KMS-11 (cell line): ENCODE data around the gene CEP70.

Experiments
- H2AFZ ChIP-seq: fragments of 200-600 bp; sonication (generic); 2 replicates; pipeline ENCODE4 v1.6.1; 2016; ENCODE audit warnings: antibody characterized with exemption, mixed run types, low read depth
- H3K27ac ChIP-seq: fragments of 200-600 bp; sonication (generic); 2 replicates; pipeline ENCODE4 v1.6.1; 2016; ENCODE audit warnings: mild to moderate bottlenecking, mixed run types
- H3K27me3 ChIP-seq: fragments of 200-600 bp; sonication (generic); 2 replicates; pipeline ENCODE4 v1.6.1; 2017; ENCODE audit warnings: mild to moderate bottlenecking, low read depth, mixed run types, moderate library complexity; ENCODE audit not compliant: insufficient read depth
- H3K36me3 ChIP-seq: fragments of 200-600 bp; sonication (generic); 2 replicates; pipeline ENCODE4 v1.6.1; 2017; ENCODE audit warnings: mild to moderate bottlenecking, mixed run types; ENCODE audit not compliant: insufficient read depth
- H3K4me1 ChIP-seq: fragments of 200-600 bp; sonication (generic); 2 replicates; pipeline ENCODE4 v1.6.1; 2016; ENCODE audit warnings: mild to moderate bottlenecking, low read depth, mixed run types; ENCODE audit not compliant: poor library complexity, severe bottlenecking
- H3K4me2 ChIP-seq: fragments of 200-600 bp; sonication (generic); 2 replicates; pipeline ENCODE4 v1.7.0; 2016; ENCODE audit warnings: mild to moderate bottlenecking, mixed run types
- H3K4me3 ChIP-seq: fragments of 200-600 bp; sonication (generic); IDR thresholded peaks from 2 replicates; pipeline ENCODE4 v1.6.1; 2017; ENCODE audit warnings: low read depth, low read length, mixed read lengths; ENCODE audit not compliant: insufficient read depth
- H3K79me2 ChIP-seq: fragments of 200-600 bp; sonication (generic); 2 replicates; pipeline ENCODE4 v1.6.1; 2016; ENCODE audit warnings: low read depth, mixed run types; ENCODE audit not compliant: insufficient read depth
- H3K9ac ChIP-seq: fragments of 200-600 bp; sonication (generic); 2 replicates; pipeline ENCODE4 v1.6.1; 2016; ENCODE audit warnings: mild to moderate bottlenecking, mixed run types
- H4K20me1 ChIP-seq: fragments of 200-600 bp; sonication (generic); 2 replicates; pipeline ENCODE4 v1.6.1; 2016; ENCODE audit warnings: mild to moderate bottlenecking, mixed run types; ENCODE audit not compliant: insufficient read depth
- CTCF ChIP-seq: fragments of 200-600 bp; sonication (generic); conservative IDR thresholded peaks from 2 replicates; pipeline ENCODE4 v1.6.1; 2017; ENCODE audit warnings: low read depth, mild to moderate bottlenecking, antibody characterized with exemption, low read length, moderate library complexity, mixed read lengths

Gene CEP70

GRCh38 chr3:138470687-138471086 lies 123.4 kb downstream of the CEP70 start:
- no peaks in the 10 kb centered on the region for H4K20me1 ChIP-seq
- H3K27ac ChIP-seq: no peak overlapping the region
- H3K4me2 ChIP-seq: no peak overlapping the region
- no peaks in the 10 kb centered on the region for H3K36me3 ChIP-seq
- TF ChIP-seq CTCF: no peak
- no peaks in the 10 kb centered on the region for H3K27me3 ChIP-seq
- H3K9ac ChIP-seq: no peak overlapping the region
- no peak overlapping the region for H3K4me3 ChIP-seq
- H2AFZ ChIP-seq: no peak overlapping the region
- H3K4me1 ChIP-seq: no peaks in the 10 kb centered on the region
- H3K79me2 ChIP-seq: no peaks in the 10 kb centered on the region

DNA sequence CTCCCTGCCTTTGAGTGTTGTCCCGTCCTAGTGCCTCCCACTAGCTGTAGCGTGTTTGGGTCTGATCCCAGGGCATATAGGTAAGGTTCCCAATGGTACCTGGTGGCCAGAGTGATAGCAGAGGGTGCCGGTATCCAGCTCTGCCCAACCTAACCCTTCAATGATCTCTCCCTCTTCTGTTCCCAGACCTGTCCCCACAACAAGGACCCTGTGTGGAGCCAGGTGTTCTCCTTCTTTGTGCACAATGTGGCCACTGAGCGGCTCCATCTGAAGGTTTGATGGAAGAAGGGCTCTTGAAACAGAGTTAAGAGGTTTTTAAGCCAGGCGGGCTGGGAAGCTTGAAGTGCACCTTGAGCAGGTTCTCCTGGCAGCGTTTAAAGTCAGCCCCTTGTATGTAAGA lies 124.2 kb downstream of the CEP70 start:
- no peaks in the 10 kb centered on the region for H4K20me1 ChIP-seq
- no peak overlapping the region for H3K4me2 ChIP-seq
- no peaks in the 10 kb centered on the region for H3K4me1 ChIP-seq
- H3K79me2 ChIP-seq: no peaks in the 10 kb centered on the region
- H3K9ac ChIP-seq: no peak overlapping the region
- H3K36me3 ChIP-seq: no peaks in the 10 kb centered on the region
- H3K27me3 ChIP-seq: no peaks in the 10 kb centered on the region
- H3K27ac ChIP-seq: no peak overlapping the region
- no peak for TF ChIP-seq CTCF
- no peak overlapping the region for H3K4me3 ChIP-seq
- H2AFZ ChIP-seq: no peak overlapping the region

DNA sequence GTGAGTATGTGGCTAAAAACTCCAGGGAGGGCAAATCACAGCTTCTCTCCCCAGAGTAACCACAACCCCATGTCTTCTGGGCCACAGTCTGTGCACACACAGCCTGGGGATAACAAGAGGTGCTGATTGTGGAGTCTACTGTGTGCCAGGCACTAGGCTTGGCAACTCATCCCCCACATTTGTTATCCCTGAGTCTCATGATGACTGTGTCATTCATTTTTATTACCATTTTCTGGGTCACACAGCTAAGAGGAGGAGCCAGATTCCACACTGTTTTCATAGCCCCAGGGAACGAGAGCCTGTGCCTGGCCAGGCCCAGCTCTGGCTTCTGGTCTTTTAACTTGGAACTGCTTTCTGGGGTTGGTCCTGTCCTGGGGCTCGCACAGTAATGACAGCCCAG lies 125.2 kb downstream of the CEP70 start:
- no peak overlapping the region for H3K4me2 ChIP-seq
- no peak for TF ChIP-seq CTCF
- no peaks in the 10 kb centered on the region for H3K4me1 ChIP-seq
- H3K36me3 ChIP-seq: no peaks in the 10 kb centered on the region
- H4K20me1 ChIP-seq: no peaks in the 10 kb centered on the region
- no peak overlapping the region for H3K9ac ChIP-seq
- H3K27me3 ChIP-seq: no peaks in the 10 kb centered on the region
- no peak overlapping the region for H3K4me3 ChIP-seq
- H3K27ac ChIP-seq: no peak overlapping the region
- H2AFZ ChIP-seq: no peak overlapping the region
- no peaks in the 10 kb centered on the region for H3K79me2 ChIP-seq

DNA sequence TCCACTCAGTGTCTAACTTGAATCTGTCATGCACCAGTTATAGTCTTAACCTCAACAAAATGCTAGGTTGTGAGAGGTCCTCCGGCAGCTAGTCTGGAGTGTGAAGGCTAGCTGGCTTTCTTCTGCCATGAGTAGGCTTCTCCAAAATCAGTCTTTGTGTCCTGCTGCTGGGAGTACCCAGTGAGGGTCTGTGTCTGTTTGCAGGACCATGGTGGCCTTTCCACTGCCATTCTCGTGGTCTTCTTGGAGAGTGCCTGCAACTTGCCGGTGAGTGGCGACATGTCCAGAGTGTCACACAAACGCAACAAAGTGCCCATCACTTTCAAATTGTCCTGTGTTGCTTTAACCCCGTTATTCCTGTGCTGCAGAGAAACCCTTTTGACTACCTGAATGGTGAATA lies 125.6 kb downstream of the CEP70 start:
- no peak overlapping the region for H2AFZ ChIP-seq
- no peaks in the 10 kb centered on the region for H3K4me1 ChIP-seq
- H3K9ac ChIP-seq: no peak overlapping the region
- H3K27me3 ChIP-seq: no peaks in the 10 kb centered on the region
- H3K4me3 ChIP-seq: no peak overlapping the region
- no peaks in the 10 kb centered on the region for H3K36me3 ChIP-seq
- H3K4me2 ChIP-seq: no peak overlapping the region
- H3K27ac ChIP-seq: no peak overlapping the region
- no peaks in the 10 kb centered on the region for H4K20me1 ChIP-seq
- H3K79me2 ChIP-seq: no peaks in the 10 kb centered on the region
- TF ChIP-seq CTCF: no peak

DNA sequence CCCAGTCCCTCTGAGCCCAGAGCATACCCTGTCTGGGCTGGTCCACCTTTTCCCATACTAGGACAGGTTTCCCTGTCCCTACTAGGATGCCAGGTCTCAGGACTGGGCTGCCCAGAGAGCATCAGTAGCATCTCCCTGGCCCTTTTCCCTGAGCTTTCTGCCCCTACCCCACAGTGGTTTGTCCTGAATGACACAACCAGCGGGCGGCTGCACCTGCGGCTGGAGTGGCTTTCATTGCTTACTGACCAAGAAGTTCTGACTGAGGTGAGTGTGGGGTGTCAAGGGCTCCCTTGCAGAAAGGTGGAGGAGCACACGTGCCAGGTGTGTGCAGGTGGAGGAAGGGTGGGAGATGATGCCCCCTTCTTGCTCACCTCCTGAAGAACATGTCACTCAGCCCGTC lies 126.1 kb downstream of the CEP70 start:
- Histone ChIP-seq H3K4me1 (no peaks in the 10 kb centered on the region), H3K36me3 (no peaks in the 10 kb centered on the region), H3K27ac (no peak overlapping the region), H3K79me2 (no peaks in the 10 kb centered on the region), H3K4me2 (no peak overlapping the region), H2AFZ (no peak overlapping the region), H4K20me1 (no peaks in the 10 kb centered on the region), H3K4me3 (no peak overlapping the region), H3K9ac (no peak overlapping the region), H3K27me3 (no peaks in the 10 kb centered on the region)
- TF ChIP-seq CTCF: no peak
